ENCODE measurements around the gene FREM1. TPM values are rescaled to one million over a fixed set of nuclear protein-coding genes. Genes with fewer than 3 reads are reported as not detected.

Gene FREM1
- total RNA-seq, 2 donors from 2014 or later = not detected

DNA sequence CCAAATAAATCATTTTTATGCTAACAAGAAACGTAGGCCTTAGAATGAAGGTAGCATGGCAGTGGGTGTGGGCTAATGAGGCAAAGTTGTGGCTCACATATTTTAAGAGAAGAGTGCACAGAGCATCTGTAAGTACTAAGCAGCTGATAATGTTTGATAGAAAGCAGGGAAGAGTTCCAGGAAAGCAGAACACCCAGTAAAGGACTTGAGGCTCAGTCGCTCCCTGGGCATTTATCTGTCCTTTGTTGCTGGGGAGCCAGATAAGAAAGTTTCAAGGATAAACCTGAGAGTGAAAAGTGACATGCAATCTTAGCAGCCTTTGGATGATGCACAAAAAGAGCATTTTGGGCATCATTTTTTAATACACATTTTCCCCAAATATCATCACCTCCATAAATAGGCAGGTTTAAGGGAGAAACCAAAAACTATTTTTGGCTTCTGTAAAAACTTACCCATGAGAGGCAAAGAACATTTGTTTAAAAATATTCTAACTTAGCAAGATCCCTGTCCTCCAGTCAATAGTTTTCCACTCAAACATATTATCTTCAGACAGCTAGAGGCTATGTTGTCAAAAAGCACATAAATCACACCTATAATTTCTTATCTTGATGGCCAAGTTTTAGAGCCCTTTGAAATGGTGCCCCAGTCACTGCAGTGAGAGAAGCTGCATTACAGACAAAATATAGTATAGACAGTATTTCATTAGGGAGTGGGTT, 3.4 kb downstream of the FREM1 start:
- no peak for ATAC-seq
- no peak for DNase-seq
- H3K27me3 Mint-ChIP-seq = peaks cover 11% of the 10 kb centered on the region
- no peak overlapping the region for H3K27ac Mint-ChIP-seq
- H3K4me1 Mint-ChIP-seq = no peaks in the 10 kb centered on the region
- H3K9me3 ChIP-seq (ENCODE audit: control insufficient read depth, low read length, poor library complexity, severe bottlenecking) = no peaks in the 10 kb centered on the region
- no peak overlapping the region for H3K4me3 Mint-ChIP-seq
- no peaks in the 10 kb centered on the region for H3K36me3 Mint-ChIP-seq (ENCODE audit: low read depth)

DNA sequence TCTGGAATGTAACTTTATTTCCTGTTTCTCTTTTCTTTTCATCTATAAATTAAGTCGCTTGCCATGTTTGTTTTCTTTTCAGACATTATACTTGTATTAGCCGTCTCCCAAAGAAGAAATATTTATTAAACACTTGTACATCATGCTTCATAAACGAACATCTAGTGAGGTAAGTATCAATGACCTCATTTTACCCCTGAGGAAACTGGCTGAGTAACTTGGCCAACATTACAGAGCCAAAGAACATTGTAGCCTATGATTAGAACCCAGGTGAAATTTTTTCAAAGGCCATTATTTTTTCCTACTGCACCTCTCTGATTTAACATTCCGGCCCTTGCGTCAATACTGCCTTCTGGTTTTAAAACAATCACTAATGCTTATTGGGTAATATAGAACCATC, 4.2 kb downstream of the FREM1 start:
- Mint-ChIP-seq H3K4me1 (no peaks in the 10 kb centered on the region), H3K36me3 (ENCODE audit: low read depth) (no peaks in the 10 kb centered on the region), H3K27ac (no peak overlapping the region), H3K27me3 (peaks cover 11% of the 10 kb centered on the region), H3K4me3 (no peak overlapping the region)
- DNase-seq (no peak), ATAC-seq (no peak)
- no peaks in the 10 kb centered on the region for H3K9me3 ChIP-seq (ENCODE audit: control insufficient read depth, low read length, poor library complexity, severe bottlenecking)

DNA sequence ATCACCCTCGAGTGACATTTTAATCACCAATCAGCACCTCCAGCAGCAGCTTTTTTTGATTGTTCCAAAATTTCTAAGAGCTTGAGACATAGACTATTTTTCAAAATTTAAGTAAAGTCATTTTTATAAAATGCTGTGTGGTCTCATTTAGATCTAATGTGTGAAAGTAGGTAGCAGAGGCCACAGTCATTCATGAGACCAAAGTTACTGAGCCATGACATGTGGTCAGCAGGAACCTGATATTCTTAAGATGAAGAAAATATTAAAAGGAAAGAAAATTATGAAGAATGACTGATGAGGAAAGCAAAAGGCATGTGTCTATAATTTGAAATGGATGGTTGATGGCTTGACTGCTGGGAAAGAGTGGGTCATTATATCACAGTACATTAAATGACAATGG, 7.2 kb downstream of the FREM1 start:
- H3K9me3 ChIP-seq (ENCODE audit: control insufficient read depth, low read length, poor library complexity, severe bottlenecking) = no peaks in the 10 kb centered on the region
- Mint-ChIP-seq H3K4me1 (no peaks in the 10 kb centered on the region), H3K4me3 (no peak overlapping the region), H3K27ac (no peak overlapping the region), H3K27me3 (peaks cover 18% of the 10 kb centered on the region), H3K36me3 (ENCODE audit: low read depth) (no peaks in the 10 kb centered on the region)
- DNase-seq = no peak
- ATAC-seq = no peak

DNA sequence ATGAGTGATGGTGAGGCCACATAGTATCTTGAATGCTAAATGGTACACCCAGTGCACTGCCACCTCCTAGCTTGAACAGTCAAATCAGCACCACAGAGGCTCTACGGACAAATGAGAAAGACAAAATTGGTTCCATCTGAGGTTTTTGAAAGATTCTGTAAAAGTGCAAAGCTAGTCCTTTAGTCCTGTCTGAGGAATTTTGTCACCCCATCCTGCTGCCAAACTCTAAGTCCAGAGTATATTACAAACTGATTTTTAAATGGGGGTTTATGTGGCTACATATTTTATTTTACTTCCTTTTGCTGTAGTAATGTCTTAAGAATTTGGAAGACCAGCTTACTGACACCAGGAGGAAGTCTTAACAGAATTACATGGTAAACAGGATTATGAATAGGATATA, 7.7 kb downstream of the FREM1 start:
- no peak overlapping the region for H3K27ac Mint-ChIP-seq
- no peaks in the 10 kb centered on the region for H3K9me3 ChIP-seq (ENCODE audit: control insufficient read depth, low read length, poor library complexity, severe bottlenecking)
- DNase-seq (no peak), ATAC-seq (no peak)
- no peaks in the 10 kb centered on the region for H3K36me3 Mint-ChIP-seq (ENCODE audit: low read depth)
- H3K4me3 Mint-ChIP-seq = no peak overlapping the region
- H3K27me3 Mint-ChIP-seq = peaks cover 18% of the 10 kb centered on the region
- H3K4me1 Mint-ChIP-seq = no peaks in the 10 kb centered on the region

DNA sequence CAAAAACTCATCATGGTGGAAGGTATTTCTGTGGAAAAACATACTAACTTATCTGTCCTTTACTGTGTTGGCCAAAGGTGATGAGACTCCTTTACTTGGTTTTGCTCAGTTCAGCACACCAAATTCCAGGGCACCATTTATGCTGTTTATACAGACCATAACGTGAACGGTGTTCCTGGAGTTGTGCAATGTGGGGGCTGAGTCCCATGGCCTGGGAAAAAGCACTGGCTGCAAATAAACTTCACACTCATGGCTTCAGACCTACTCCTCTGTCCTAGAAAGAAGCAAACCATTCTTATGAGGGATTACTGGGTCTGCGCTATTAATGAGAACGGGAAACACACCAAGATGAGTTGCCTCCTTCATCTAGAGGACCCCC, 10.4 kb downstream of the FREM1 start:
- H3K27me3 Mint-ChIP-seq = peaks cover 18% of the 10 kb centered on the region
- ATAC-seq = no peak
- no peaks in the 10 kb centered on the region for H3K4me1 Mint-ChIP-seq

DNA sequence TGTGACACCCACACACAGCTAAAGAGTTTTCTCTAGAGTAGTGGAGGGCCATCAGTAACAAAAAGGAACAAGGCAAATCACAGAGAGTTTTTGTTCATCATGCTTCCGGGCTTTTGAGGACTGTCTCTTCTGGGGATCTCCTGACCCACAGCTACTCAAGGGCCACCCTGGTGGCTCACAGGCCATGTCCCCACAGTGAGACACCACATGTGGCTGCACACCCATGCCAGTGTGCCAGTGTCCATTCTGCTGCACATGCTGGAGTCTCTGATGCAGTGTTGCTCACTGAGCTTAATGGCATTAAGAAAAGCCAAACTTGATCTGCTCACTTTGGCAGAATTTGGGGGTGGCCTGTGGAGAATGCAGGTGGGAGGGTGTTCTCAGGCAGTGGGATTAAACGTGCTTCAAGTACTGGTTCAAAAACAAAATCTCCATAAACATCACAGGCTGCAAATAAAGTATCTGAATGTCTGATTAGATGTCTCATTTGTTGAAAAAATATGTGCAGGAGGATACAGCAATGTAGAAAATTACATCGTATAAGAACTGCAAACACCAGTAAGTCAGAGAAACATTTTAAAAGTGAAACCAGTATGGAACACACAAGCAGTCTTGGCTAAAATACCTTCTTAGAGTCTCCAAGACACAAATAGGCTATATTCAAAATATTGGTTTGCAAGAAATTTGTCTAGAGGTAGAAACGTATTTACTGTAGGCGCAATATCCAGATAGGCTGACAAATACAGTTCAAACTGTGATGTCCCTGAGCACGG, 11.0 kb downstream of the FREM1 start:
- no peak for ATAC-seq
- Mint-ChIP-seq H3K27me3 (peaks cover 14% of the 10 kb centered on the region), H3K36me3 (ENCODE audit: low read depth) (no peaks in the 10 kb centered on the region), H3K27ac (no peak overlapping the region), H3K4me1 (no peaks in the 10 kb centered on the region), H3K4me3 (no peak overlapping the region)
- no peak for DNase-seq
- H3K9me3 ChIP-seq (ENCODE audit: control insufficient read depth, low read length, poor library complexity, severe bottlenecking) = no peaks in the 10 kb centered on the region

More for the DNA sequence above, 10.4 kb downstream of the FREM1 start:
- no peaks in the 10 kb centered on the region for H3K9me3 ChIP-seq (ENCODE audit: control insufficient read depth, low read length, poor library complexity, severe bottlenecking)
- no peak overlapping the region for H3K4me3 Mint-ChIP-seq
- no peaks in the 10 kb centered on the region for H3K36me3 Mint-ChIP-seq (ENCODE audit: low read depth)
- no peak overlapping the region for H3K27ac Mint-ChIP-seq
- DNase-seq = no peak

DNA sequence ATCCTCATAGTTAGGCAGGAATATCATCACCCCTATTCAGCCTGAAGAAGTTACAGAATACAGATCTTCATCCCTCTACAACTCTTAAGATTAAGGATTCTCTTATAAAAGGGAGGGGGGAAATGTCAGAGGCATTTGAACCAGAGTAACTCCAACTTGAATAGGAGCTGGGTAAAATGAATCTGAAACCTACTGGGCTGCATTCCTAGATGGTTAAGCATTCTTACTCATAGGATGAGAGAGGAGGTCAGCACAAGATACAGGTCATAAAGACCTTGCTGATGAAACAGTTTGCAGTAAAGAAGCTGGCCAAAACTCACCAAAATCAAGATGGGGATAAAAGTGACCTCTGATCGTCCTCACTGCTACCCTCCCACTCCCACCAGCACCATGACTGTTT, 14.4 kb downstream of the FREM1 start:
- Mint-ChIP-seq H3K4me3 (no peak overlapping the region), H3K36me3 (ENCODE audit: low read depth) (no peaks in the 10 kb centered on the region), H3K4me1 (no peaks in the 10 kb centered on the region), H3K27ac (no peak overlapping the region), H3K27me3 (peaks cover 21% of the 10 kb centered on the region)
- DNase-seq (no peak), ATAC-seq (no peak)
- H3K9me3 ChIP-seq (ENCODE audit: control insufficient read depth, low read length, poor library complexity, severe bottlenecking) = no peaks in the 10 kb centered on the region

DNA sequence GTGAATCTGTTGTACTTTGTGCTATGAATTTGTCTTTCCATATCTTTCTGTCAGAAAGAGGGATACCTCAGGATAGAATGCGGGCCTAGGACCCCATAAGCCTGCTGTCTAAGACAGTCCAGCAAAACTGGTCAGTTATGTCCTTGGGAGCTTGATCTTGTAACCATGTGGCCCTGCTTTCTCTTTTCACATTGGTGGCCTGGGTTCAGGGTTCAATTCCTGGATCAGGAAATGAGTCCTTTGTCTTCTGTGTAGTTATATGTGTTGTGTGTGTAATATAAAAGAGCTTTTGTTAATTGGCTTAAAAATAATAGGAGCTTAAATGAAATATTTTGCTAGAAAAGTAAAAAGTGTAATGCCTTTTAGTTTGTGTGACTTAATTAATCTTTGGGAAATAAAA, 16.9 kb downstream of the FREM1 start:
- ATAC-seq (no peak), DNase-seq (no peak)
- H3K27me3 Mint-ChIP-seq = peaks cover 26% of the 10 kb centered on the region
- no peaks in the 10 kb centered on the region for H3K9me3 ChIP-seq (ENCODE audit: control insufficient read depth, low read length, poor library complexity, severe bottlenecking)
- no peak overlapping the region for H3K27ac Mint-ChIP-seq
- H3K4me1 Mint-ChIP-seq = no peaks in the 10 kb centered on the region
- no peak overlapping the region for H3K4me3 Mint-ChIP-seq
- H3K36me3 Mint-ChIP-seq (ENCODE audit: low read depth) = no peaks in the 10 kb centered on the region

DNA sequence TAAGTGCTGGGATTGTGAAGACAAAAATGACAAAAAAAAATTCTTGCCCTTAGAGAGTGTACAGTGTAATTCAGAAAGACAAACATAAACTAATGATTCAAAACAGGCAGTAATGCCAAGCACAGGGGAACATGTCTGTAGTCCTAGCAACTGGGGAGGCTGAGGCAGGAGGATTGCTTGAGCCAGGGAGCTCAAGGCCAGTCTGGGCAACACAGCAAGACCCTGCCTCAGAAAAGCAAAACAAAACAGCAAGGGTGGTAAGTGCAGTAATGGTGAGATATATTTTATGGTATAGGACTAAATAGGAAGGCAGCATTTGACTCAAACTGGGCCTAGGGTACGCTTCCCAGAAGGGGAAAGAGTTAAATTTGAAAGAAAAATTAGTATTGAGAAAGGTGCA, 18.9 kb downstream of the FREM1 start:
- no peak for DNase-seq
- H3K9me3 ChIP-seq (ENCODE audit: control insufficient read depth, low read length, poor library complexity, severe bottlenecking) = no peaks in the 10 kb centered on the region
- Mint-ChIP-seq H3K27ac (no peak overlapping the region), H3K4me3 (no peak overlapping the region), H3K36me3 (ENCODE audit: low read depth) (no peaks in the 10 kb centered on the region), H3K27me3 (peaks cover 26% of the 10 kb centered on the region), H3K4me1 (no peaks in the 10 kb centered on the region)
- ATAC-seq = no peak

DNA sequence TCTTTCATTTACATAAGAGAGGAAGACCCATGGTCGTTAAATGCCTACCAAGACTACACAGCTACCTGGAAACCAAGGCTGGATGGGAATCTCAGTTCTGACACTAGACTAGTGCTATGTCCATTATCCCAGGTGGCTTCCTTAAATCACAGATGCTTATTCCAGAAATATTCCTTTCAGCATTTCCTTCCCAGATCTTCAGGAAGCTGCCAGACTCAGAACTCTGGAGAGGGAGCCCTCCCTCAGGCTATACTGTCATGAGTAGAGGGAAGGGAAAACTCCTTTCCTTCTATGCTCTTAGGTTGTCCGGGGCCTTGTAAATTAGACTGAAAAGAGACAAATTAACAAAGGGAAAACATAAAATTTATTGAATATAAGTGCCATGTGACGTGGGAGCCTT, 20.8 kb downstream of the FREM1 start:
- Mint-ChIP-seq H3K27ac (no peak overlapping the region), H3K36me3 (ENCODE audit: low read depth) (no peaks in the 10 kb centered on the region), H3K4me3 (no peak overlapping the region), H3K4me1 (no peaks in the 10 kb centered on the region), H3K27me3 (peaks cover 20% of the 10 kb centered on the region)
- no peak for DNase-seq
- no peak for ATAC-seq
- no peaks in the 10 kb centered on the region for H3K9me3 ChIP-seq (ENCODE audit: control insufficient read depth, low read length, poor library complexity, severe bottlenecking)

DNA sequence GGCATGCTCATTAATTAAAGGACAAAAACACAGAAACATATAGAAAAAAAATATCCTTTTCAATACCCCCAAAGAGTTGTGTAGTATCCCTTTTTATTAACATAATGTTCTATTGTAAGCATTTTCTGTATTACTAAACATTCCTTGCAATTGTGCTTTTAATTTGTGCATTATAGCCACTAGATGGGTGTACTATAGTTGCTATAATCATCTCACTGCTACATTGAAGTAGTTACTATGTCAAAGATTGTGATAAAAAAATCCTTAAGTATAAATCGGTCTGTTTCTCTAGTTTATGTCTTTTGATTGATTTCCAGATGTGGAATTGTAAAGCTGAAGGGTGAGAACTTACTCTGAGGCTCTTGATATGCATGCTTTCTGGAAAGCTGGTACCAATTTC, 21.4 kb downstream of the FREM1 start:
- H3K4me1 Mint-ChIP-seq = no peaks in the 10 kb centered on the region
- no peak overlapping the region for H3K4me3 Mint-ChIP-seq
- no peak for ATAC-seq
- H3K9me3 ChIP-seq (ENCODE audit: control insufficient read depth, low read length, poor library complexity, severe bottlenecking) = no peaks in the 10 kb centered on the region
- H3K27ac Mint-ChIP-seq = peak overlapping the region; percentile 8
- no peak for DNase-seq
- H3K27me3 Mint-ChIP-seq = peaks cover 20% of the 10 kb centered on the region
- H3K36me3 Mint-ChIP-seq (ENCODE audit: low read depth) = no peaks in the 10 kb centered on the region

DNA sequence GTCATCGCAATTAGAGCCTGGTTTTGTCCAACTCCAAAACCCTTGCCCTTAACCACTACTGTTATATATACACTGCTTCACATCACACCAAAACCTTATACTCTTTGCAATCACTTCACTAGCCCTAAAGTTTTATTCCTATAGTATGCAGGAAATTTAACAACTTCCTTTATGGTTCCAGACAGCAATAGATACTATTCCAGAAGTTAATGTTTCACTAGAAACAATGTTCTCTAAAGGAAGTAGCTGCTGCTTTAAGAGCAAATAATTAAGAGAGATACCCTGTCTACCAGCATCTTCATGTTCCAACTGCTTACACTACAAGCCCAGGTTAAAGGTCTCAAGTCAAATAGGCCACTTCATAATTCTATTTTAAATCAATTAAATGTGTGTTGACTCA, 22.0 kb downstream of the FREM1 start:
- Mint-ChIP-seq H3K4me3 (no peak overlapping the region), H3K27me3 (peaks cover 20% of the 10 kb centered on the region)
- DNase-seq = no peak

DNA sequence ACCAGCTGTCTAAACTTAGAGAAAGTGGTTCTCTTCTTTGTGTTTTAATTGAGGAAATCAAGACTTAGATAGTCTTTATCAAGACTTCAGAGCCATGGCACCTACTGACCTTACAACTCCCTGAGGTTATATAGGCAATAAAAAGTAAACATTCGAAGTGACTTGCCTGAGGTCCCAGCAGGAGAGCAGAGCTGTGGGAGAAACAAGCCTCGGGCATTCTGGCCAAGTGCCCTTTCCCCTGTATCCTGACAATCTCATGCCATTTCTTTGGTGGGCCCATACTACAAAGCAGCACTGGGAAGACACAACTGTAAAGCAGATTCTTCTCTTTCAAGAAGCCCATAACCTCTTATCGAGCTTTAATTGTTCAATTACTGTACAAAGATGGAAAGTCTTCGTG, 23.1 kb downstream of the FREM1 start:
- ATAC-seq = no peak

More for the DNA sequence above, 22.0 kb downstream of the FREM1 start:
- Mint-ChIP-seq H3K4me1 (no peaks in the 10 kb centered on the region), H3K36me3 (ENCODE audit: low read depth) (no peaks in the 10 kb centered on the region), H3K27ac (peak overlapping the region; percentile 8)
- H3K9me3 ChIP-seq (ENCODE audit: control insufficient read depth, low read length, poor library complexity, severe bottlenecking) = no peaks in the 10 kb centered on the region
- ATAC-seq = no peak

More for the DNA sequence above, 23.1 kb downstream of the FREM1 start:
- no peaks in the 10 kb centered on the region for H3K36me3 Mint-ChIP-seq (ENCODE audit: low read depth)
- H3K27ac Mint-ChIP-seq = no peak overlapping the region
- no peaks in the 10 kb centered on the region for H3K9me3 ChIP-seq (ENCODE audit: control insufficient read depth, low read length, poor library complexity, severe bottlenecking)
- DNase-seq = no peak
- H3K4me1 Mint-ChIP-seq = no peaks in the 10 kb centered on the region
- no peak overlapping the region for H3K4me3 Mint-ChIP-seq
- peaks cover 20% of the 10 kb centered on the region for H3K27me3 Mint-ChIP-seq
